ENCODE data around the gene RASD1.

DNA sequence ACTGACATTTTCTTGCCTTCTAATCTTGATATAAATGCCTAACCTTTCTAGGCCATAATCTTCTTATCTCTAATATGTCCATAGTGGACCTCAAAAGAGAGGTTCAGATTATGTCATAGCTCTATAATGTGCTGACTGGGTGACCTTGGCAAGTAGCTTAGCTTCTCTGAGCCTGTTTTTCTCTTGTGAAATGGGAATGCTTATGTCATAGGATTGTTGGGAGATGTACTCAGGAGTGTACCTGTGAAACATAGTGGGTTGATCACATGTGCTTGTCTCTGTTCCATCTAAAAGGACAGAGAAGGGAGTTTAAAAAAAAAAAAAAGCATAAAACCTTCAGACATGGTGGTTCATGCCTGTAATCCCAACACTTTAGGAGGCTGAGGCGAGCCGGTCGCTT is 17.0 kb downstream of the RASD1 start:
- TF ChIP-seq MXI1 (IDR thresholded peaks at IDR 0.05; ENCODE audit: borderline replicate concordance, low read depth, low read length) (no peak), POLR2A (IDR thresholded peaks at IDR 0.05; ENCODE audit: low read depth, low read length) (no peak), RFX5 (IDR thresholded peaks at IDR 0.05; ENCODE audit: low read depth, low read length) (no peak), MAZ (IDR thresholded peaks at IDR 0.05; ENCODE audit: borderline replicate concordance, low read depth, low read length) (no peak), SMC3 (IDR thresholded peaks at IDR 0.05; ENCODE audit: low read depth, low read length) (no peak), CHD1 (IDR thresholded peaks at IDR 0.05; ENCODE audit: low read depth, low read length) (no peak), CEBPB (IDR thresholded peaks at IDR 0.05; ENCODE audit: low read depth, low read length) (no peak), RAD21 (IDR thresholded peaks at IDR 0.05; ENCODE audit: low read length) (no peak), MAFK (IDR thresholded peaks at IDR 0.05; ENCODE audit: low read depth, low read length) (no peak), BHLHE40 (IDR thresholded peaks at IDR 0.05; ENCODE audit: low read depth, low read length) (no peak)
- TF ChIP-seq, protein P1, sequence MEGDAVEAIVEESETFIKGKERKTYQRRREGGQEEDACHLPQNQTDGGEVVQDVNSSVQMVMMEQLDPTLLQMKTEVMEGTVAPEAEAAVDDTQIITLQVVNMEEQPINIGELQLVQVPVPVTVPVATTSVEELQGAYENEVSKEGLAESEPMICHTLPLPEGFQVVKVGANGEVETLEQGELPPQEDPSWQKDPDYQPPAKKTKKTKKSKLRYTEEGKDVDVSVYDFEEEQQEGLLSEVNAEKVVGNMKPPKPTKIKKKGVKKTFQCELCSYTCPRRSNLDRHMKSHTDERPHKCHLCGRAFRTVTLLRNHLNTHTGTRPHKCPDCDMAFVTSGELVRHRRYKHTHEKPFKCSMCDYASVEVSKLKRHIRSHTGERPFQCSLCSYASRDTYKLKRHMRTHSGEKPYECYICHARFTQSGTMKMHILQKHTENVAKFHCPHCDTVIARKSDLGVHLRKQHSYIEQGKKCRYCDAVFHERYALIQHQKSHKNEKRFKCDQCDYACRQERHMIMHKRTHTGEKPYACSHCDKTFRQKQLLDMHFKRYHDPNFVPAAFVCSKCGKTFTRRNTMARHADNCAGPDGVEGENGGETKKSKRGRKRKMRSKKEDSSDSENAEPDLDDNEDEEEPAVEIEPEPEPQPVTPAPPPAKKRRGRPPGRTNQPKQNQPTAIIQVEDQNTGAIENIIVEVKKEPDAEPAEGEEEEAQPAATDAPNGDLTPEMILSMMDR (conservative IDR thresholded peaks at IDR 0.05; ENCODE audit: low read depth, low read length): no peak
- TF ChIP-seq, protein P2, sequence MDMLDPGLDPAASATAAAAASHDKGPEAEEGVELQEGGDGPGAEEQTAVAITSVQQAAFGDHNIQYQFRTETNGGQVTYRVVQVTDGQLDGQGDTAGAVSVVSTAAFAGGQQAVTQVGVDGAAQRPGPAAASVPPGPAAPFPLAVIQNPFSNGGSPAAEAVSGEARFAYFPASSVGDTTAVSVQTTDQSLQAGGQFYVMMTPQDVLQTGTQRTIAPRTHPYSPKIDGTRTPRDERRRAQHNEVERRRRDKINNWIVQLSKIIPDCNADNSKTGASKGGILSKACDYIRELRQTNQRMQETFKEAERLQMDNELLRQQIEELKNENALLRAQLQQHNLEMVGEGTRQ (IDR thresholded peaks at IDR 0.05; ENCODE audit: low read depth, low read length): no peak
- TF ChIP-seq, protein P3, sequence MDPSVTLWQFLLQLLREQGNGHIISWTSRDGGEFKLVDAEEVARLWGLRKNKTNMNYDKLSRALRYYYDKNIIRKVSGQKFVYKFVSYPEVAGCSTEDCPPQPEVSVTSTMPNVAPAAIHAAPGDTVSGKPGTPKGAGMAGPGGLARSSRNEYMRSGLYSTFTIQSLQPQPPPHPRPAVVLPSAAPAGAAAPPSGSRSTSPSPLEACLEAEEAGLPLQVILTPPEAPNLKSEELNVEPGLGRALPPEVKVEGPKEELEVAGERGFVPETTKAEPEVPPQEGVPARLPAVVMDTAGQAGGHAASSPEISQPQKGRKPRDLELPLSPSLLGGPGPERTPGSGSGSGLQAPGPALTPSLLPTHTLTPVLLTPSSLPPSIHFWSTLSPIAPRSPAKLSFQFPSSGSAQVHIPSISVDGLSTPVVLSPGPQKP (IDR thresholded peaks at IDR 0.05; ENCODE audit: borderline replicate concordance, low read depth, low read length): no peak
